Hypothalamus (tissue), 51 donors: ENCODE data around the gene DYNC2LI1.

Source experiments
- DNase-seq, 51 donors: peaks; one replicate each; lab custom pipeline; 2025; lab: John Stamatoyannopoulos, UW

The DYNC2LI1 gene

GRCh38 chr2:43841949-43842865 is 68.4 kb downstream of the DYNC2LI1 start:
- DNase-seq: no peak

GRCh38 chr2:43842866-43843226 is 69.0 kb downstream of the DYNC2LI1 start:
- no peak for DNase-seq

- DNase-seq: no peak
These were observed 71.3 kb downstream of the DYNC2LI1 start for GRCh38 chr2:43845181-43845580.

GRCh38 chr2:43846140-43846793 is 72.4 kb downstream of the DYNC2LI1 start:
- DNase-seq: no peak

GRCh38 chr2:43848214-43848613 is 74.4 kb downstream of the DYNC2LI1 start:
- DNase-seq: no peak

- DNase-seq: no peak
These were observed 77.5 kb downstream of the DYNC2LI1 start for GRCh38 chr2:43851011-43851980.

- DNase-seq: no peak
These were observed 78.4 kb downstream of the DYNC2LI1 start for GRCh38 chr2:43852196-43852730.

GRCh38 chr2:43853141-43854081 is 79.6 kb downstream of the DYNC2LI1 start:
- no peak for DNase-seq

GRCh38 chr2:43854671-43855070 is 80.8 kb downstream of the DYNC2LI1 start:
- DNase-seq: no peak

- no peak for DNase-seq
These were observed 81.5 kb downstream of the DYNC2LI1 start for GRCh38 chr2:43855292-43855691.
